SK-N-SH treated with all-trans-retinoic acid at 6 μM for 48 hours (cell line): ENCODE data around the gene OR6J1.

Source experiments
- ATAC-seq: fragments of 200-7000 bp; cut with Tn5 transposase; 3 replicates; pipeline ENCODE4 v1.9.1; 2020; ENCODE audit warnings: mild to moderate bottlenecking, moderate library complexity
- ARNTL ChIP-seq: fragments of 450-650 bp; formaldehyde crosslinking; IDR thresholded peaks from 2 replicates; pipeline ENCODE4 v1.5.0; 2020; ENCODE audit warnings: low read depth, mild to moderate bottlenecking, moderate library complexity, borderline replicate concordance
- BACH2 ChIP-seq: fragments of 250-450 bp; sonication (Bioruptor Pico); IDR thresholded peaks from 2 replicates; pipeline ENCODE4 v1.9.0; 2021; ENCODE audit warnings: mild to moderate bottlenecking, borderline replicate concordance
- CSDC2 ChIP-seq: fragments of 250-450 bp; sonication (Bioruptor Pico); IDR thresholded peaks from 2 replicates; pipeline ENCODE4 v1.5.0; 2020; ENCODE audit warnings: mild to moderate bottlenecking, moderate library complexity
- GLIS3 ChIP-seq: fragments of 250-450 bp; sonication (Bioruptor Pico); IDR thresholded peaks from 2 replicates; pipeline ENCODE4 v1.5.0; 2020; ENCODE audit warnings: mild to moderate bottlenecking, moderate library complexity
- ISL1 ChIP-seq: fragments of 250-450 bp; sonication (Bioruptor Pico); IDR thresholded peaks from 2 replicates; pipeline ENCODE4 v2.1.2; 2022; ENCODE audit warnings: mild to moderate bottlenecking, moderate library complexity
- OSR1 ChIP-seq: fragments of 250-450 bp; sonication (Bioruptor Pico); IDR thresholded peaks from 2 replicates; pipeline ENCODE4 v1.8.0; 2022; ENCODE audit warnings: moderate library complexity, mild to moderate bottlenecking, inconsistent platforms
- PPARA ChIP-seq: fragments of 250-450 bp; sonication (Bioruptor Pico); IDR thresholded peaks from 2 replicates; pipeline ENCODE4 v1.5.0; 2020; ENCODE audit warnings: mild to moderate bottlenecking, borderline replicate concordance
- RARB ChIP-seq: fragments of 250-450 bp; sonication (Bioruptor Pico); IDR thresholded peaks from 2 replicates; pipeline ENCODE4 v1.8.0; 2021; ENCODE audit warnings: mild to moderate bottlenecking, moderate library complexity
- TCF4 ChIP-seq: fragments of 250-450 bp; sonication (Bioruptor Pico); IDR thresholded peaks from 2 replicates; pipeline ENCODE4 v1.8.0; 2021; ENCODE audit warnings: mild to moderate bottlenecking, moderate library complexity, borderline replicate concordance
- TOX ChIP-seq: fragments of 250-450 bp; sonication (Bioruptor Pico); IDR thresholded peaks from 2 replicates; pipeline ENCODE4 v1.8.0; 2021; ENCODE audit warnings: mild to moderate bottlenecking, moderate library complexity, borderline replicate concordance
- ZC3H10 ChIP-seq: fragments of 250-450 bp; sonication (Bioruptor Pico); IDR thresholded peaks from 2 replicates; pipeline ENCODE4 v1.5.1; 2021; ENCODE audit warnings: mild to moderate bottlenecking, moderate library complexity
- ZFP30 ChIP-seq: fragments of 450-650 bp; formaldehyde crosslinking; IDR thresholded peaks from 2 replicates; pipeline ENCODE4 v1.5.0; 2022; ENCODE audit warnings: mild to moderate bottlenecking, moderate library complexity
- ZNF565 ChIP-seq: fragments of 450-650 bp; formaldehyde crosslinking; conservative IDR thresholded peaks from 2 replicates; pipeline ENCODE4 v1.5.0; 2020; ENCODE audit warnings: low read depth, mild to moderate bottlenecking, moderate library complexity
- ZNF70 ChIP-seq: fragments of 450-650 bp; formaldehyde crosslinking; IDR thresholded peaks from 2 replicates; pipeline ENCODE4 v1.5.0; 2020; ENCODE audit warnings: mild to moderate bottlenecking, moderate library complexity
- TF ChIP-seq, protein P1 (sequence below): fragments of 250-450 bp; sonication (Bioruptor Pico); IDR thresholded peaks from 2 replicates; pipeline ENCODE4 v1.5.0; 2020; ENCODE audit warnings: mild to moderate bottlenecking, moderate library complexity
- TF ChIP-seq, protein P2 (sequence below): fragments of 250-450 bp; sonication (Bioruptor Pico); IDR thresholded peaks from 2 replicates; pipeline ENCODE4 v1.8.0; 2021; ENCODE audit warnings: low read depth, mild to moderate bottlenecking, moderate library complexity, borderline replicate concordance
- TF ChIP-seq, protein P3 (sequence below): fragments of 250-450 bp; sonication (Bioruptor Pico); IDR thresholded peaks from 2 replicates; pipeline ENCODE4 v1.5.1; 2021; ENCODE audit warnings: mild to moderate bottlenecking, moderate library complexity
- TF ChIP-seq, protein P4 (sequence below): fragments of 250-450 bp; sonication (Bioruptor Pico); IDR thresholded peaks from 2 replicates; pipeline ENCODE4 v1.5.1; 2020; ENCODE audit warnings: low read depth, mild to moderate bottlenecking, moderate library complexity
- TF ChIP-seq, protein P5 (sequence below): fragments of 250-450 bp; sonication (Bioruptor Pico); IDR thresholded peaks from 2 replicates; pipeline ENCODE4 v1.8.0; 2020; ENCODE audit warnings: mild to moderate bottlenecking, moderate library complexity, borderline replicate concordance

OR6J1 gene

DNA sequence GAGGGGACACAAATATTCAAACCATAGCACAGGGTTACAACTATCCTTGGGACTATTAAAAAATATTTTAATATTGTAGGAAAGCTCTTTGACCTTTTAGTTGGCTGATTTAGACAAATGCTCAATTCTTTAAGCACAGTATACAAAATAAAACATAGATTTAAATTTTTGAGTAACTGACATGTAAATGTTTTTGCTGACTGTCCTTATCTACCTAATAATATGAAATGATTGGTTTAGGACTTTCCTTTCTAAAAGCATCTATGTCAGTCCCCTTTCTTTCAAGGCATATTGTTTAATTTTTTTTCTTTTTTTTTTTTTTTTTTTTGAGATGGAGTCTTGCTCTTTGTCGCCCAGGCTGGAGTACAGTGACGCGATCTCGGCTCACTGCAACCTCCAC, 16.5 kb upstream of the OR6J1 start:
- TF ChIP-seq GLIS3 (CRISPR knock-in tag): no peak
- no peak for TF ChIP-seq BACH2
- no peak for TF ChIP-seq TOX
- no peak for TF ChIP-seq ISL1 (CRISPR knock-in tag)
- no peak for TF ChIP-seq ZC3H10 (CRISPR knock-in tag)
- TF ChIP-seq, protein P1, sequence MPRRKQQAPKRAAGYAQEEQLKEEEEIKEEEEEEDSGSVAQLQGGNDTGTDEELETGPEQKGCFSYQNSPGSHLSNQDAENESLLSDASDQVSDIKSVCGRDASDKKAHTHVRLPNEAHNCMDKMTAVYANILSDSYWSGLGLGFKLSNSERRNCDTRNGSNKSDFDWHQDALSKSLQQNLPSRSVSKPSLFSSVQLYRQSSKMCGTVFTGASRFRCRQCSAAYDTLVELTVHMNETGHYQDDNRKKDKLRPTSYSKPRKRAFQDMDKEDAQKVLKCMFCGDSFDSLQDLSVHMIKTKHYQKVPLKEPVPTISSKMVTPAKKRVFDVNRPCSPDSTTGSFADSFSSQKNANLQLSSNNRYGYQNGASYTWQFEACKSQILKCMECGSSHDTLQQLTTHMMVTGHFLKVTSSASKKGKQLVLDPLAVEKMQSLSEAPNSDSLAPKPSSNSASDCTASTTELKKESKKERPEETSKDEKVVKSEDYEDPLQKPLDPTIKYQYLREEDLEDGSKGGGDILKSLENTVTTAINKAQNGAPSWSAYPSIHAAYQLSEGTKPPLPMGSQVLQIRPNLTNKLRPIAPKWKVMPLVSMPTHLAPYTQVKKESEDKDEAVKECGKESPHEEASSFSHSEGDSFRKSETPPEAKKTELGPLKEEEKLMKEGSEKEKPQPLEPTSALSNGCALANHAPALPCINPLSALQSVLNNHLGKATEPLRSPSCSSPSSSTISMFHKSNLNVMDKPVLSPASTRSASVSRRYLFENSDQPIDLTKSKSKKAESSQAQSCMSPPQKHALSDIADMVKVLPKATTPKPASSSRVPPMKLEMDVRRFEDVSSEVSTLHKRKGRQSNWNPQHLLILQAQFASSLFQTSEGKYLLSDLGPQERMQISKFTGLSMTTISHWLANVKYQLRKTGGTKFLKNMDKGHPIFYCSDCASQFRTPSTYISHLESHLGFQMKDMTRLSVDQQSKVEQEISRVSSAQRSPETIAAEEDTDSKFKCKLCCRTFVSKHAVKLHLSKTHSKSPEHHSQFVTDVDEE: no peak
- TF ChIP-seq, protein P2, sequence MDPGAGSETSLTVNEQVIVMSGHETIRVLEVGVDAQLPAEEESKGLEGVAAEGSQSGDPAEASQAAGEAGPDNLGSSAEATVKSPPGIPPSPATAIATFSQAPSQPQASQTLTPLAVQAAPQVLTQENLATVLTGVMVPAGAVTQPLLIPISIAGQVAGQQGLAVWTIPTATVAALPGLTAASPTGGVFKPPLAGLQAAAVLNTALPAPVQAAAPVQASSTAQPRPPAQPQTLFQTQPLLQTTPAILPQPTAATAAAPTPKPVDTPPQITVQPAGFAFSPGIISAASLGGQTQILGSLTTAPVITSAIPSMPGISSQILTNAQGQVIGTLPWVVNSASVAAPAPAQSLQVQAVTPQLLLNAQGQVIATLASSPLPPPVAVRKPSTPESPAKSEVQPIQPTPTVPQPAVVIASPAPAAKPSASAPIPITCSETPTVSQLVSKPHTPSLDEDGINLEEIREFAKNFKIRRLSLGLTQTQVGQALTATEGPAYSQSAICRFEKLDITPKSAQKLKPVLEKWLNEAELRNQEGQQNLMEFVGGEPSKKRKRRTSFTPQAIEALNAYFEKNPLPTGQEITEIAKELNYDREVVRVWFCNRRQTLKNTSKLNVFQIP (CRISPR knock-in tag): no peak
- no peak for TF ChIP-seq ZFP30
- no peak for TF ChIP-seq CSDC2
- TF ChIP-seq ZNF70 (CRISPR knock-in tag): no peak
- no peak for TF ChIP-seq ZNF565 (CRISPR knock-in tag)
- no peak for TF ChIP-seq ARNTL (CRISPR knock-in tag)
- no peak for TF ChIP-seq TCF4 (CRISPR knock-in tag)
- TF ChIP-seq, protein P3, sequence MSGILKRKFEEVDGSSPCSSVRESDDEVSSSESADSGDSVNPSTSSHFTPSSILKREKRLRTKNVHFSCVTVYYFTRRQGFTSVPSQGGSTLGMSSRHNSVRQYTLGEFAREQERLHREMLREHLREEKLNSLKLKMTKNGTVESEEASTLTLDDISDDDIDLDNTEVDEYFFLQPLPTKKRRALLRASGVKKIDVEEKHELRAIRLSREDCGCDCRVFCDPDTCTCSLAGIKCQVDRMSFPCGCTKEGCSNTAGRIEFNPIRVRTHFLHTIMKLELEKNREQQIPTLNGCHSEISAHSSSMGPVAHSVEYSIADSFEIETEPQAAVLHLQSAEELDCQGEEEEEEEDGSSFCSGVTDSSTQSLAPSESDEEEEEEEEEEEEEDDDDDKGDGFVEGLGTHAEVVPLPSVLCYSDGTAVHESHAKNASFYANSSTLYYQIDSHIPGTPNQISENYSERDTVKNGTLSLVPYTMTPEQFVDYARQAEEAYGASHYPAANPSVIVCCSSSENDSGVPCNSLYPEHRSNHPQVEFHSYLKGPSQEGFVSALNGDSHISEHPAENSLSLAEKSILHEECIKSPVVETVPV (CRISPR knock-in tag): no peak
- TF ChIP-seq, protein P4, sequence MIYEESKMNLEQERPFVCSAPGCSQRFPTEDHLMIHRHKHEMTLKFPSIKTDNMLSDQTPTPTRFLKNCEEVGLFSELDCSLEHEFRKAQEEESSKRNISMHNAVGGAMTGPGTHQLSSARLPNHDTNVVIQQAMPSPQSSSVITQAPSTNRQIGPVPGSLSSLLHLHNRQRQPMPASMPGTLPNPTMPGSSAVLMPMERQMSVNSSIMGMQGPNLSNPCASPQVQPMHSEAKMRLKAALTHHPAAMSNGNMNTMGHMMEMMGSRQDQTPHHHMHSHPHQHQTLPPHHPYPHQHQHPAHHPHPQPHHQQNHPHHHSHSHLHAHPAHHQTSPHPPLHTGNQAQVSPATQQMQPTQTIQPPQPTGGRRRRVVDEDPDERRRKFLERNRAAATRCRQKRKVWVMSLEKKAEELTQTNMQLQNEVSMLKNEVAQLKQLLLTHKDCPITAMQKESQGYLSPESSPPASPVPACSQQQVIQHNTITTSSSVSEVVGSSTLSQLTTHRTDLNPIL (CRISPR knock-in tag): no peak
- TF ChIP-seq, all 23 proteins: peak for 0
- ATAC-seq: no peak

DNA sequence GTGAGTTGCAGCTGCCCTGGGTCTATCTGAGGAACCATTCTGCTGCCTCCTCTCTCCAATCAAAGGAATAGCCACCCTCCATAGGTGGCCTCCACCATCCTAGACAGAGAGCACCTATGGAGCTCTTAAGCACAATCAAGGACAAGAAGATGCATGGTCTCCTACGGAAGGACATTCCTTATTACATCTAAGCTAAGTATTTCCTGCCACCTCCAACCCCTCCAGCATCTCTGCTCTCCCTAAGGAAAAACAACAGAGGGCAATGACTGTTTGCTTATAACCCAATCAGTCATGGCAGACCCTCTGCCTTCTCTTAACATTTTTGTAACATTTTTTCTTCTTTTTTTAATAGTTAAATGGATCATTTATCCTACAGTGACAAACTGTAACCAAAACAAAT, 14.8 kb upstream of the OR6J1 start:
- no peak for ATAC-seq
- TF ChIP-seq, protein P3 (CRISPR knock-in tag): no peak
- TF ChIP-seq ISL1 (CRISPR knock-in tag) (no peak), ZNF565 (CRISPR knock-in tag) (no peak), ARNTL (CRISPR knock-in tag) (no peak), ZFP30 (no peak), ZNF70 (CRISPR knock-in tag) (no peak), CSDC2 (no peak)

DNA sequence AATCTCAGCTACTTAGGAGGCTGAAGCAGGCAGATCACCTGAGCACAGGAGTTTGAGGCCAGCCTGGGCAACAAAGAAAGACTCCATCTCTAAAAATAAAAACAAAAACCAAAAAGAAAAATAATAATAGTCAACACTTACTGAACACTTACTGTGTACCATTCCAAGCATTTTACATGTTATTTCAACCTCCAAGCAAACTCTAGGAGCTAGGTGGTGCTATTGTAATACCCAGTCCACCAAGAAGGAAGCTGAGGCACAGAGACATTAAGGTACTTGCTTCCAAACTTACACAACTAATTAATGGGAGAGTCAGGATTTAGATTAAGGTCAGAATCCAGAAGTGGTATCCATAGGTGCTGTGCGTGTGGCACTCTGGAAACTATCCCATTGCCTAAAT, 13.7 kb upstream of the OR6J1 start:
- no peak for ATAC-seq
- TF ChIP-seq ZNF565 (CRISPR knock-in tag) (no peak), ARNTL (CRISPR knock-in tag) (no peak), PPARA (CRISPR knock-in tag) (no peak), RARB (no peak), OSR1 (CRISPR knock-in tag) (no peak)
- TF ChIP-seq, protein P3 (CRISPR knock-in tag): no peak
- TF ChIP-seq, protein P5, sequence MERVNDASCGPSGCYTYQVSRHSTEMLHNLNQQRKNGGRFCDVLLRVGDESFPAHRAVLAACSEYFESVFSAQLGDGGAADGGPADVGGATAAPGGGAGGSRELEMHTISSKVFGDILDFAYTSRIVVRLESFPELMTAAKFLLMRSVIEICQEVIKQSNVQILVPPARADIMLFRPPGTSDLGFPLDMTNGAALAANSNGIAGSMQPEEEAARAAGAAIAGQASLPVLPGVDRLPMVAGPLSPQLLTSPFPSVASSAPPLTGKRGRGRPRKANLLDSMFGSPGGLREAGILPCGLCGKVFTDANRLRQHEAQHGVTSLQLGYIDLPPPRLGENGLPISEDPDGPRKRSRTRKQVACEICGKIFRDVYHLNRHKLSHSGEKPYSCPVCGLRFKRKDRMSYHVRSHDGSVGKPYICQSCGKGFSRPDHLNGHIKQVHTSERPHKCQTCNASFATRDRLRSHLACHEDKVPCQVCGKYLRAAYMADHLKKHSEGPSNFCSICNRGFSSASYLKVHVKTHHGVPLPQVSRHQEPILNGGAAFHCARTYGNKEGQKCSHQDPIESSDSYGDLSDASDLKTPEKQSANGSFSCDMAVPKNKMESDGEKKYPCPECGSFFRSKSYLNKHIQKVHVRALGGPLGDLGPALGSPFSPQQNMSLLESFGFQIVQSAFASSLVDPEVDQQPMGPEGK (CRISPR knock-in tag): no peak
- TF ChIP-seq, protein P2 (CRISPR knock-in tag): no peak
